Esophagus muscularis mucosa (tissue), 4 donors: ENCODE measurements around the gene PLS1. TPM values are rescaled to one million over a fixed set of nuclear protein-coding genes. Genes with fewer than 3 reads are reported as not detected.
A peak's percentile ranks its signal among the peaks of the same experiment; 100 is the strongest.
"Not testable (repeated sequence)": the region's sequence is repeated elsewhere in the genome, so short reads cannot be mapped to it uniquely, and the experiment has no call there.

ENCODE experiments used
- DNase-seq: peaks from one replicate; pipeline ENCODE4 v3.0.0-alpha.2; 2017; ENCODE audit errors: extremely low spot score
- H3K27ac ChIP-seq, 4 donors: fragments of 200-600 bp; sonication (generic); replicated peaks in 1 of 4; 1 replicate in 3 of 4; 2 replicates in 1 of 4; pipeline ENCODE4 v1.5.1; 2016 to 2019; ENCODE audit warnings: mild to moderate bottlenecking in 1 of 4
- H3K27me3 ChIP-seq, 4 donors: fragments of 200-600 bp; sonication (generic); one replicate each; pipeline versions ENCODE4 v1.5.1 to v1.6.0; 2016 to 2019
- H3K36me3 ChIP-seq, 4 donors: fragments of 200-600 bp; sonication (generic); one replicate each; pipeline ENCODE4 v1.5.1; 2016 to 2019
- H3K4me1 ChIP-seq, 4 donors: fragments of 200-600 bp; sonication (generic); one replicate each; pipeline ENCODE4 v1.5.1; 2016 to 2019
- H3K4me3 ChIP-seq, 4 donors: fragments of 200-600 bp; sonication (generic); 1 replicate in 2 of 4; 2 replicates in 2 of 4; pipeline ENCODE4 v1.5.1; 2016 to 2019; ENCODE audit warnings: mild to moderate bottlenecking in 4 of 4, moderate library complexity in 1 of 4
- H3K9me3 ChIP-seq, 4 donors: fragments of 200-600 bp; sonication (generic); 1 replicate in 3 of 4; 2 replicates in 1 of 4; pipeline ENCODE4 v1.5.1; 2016 to 2019
- EP300 ChIP-seq: sonication (generic); formaldehyde crosslinking; IDR thresholded peaks from one replicate; pipeline ENCODE4 v1.6.1; 2017; ENCODE audit warnings: antibody characterized with exemption
- POLR2A ChIP-seq: fragments of 450-650 bp; IDR thresholded peaks from one replicate; pipeline ENCODE4 v1.6.1; 2017; ENCODE audit warnings: antibody characterized with exemption, moderate library complexity, mild to moderate bottlenecking, low read depth
- POLR2AphosphoS5 ChIP-seq, 2 donors: sonication (generic); formaldehyde crosslinking; IDR thresholded peaks; one replicate each; pipeline ENCODE4 v1.6.1; 2017; ENCODE audit warnings: antibody characterized with exemption in 2 of 2
- WGBS: methylation state at CpG from one replicate; pipeline ENCODE4 v1.1.5; 2018; 5-methylcytosine and 5-hydroxymethylcytosine counted together
- intact Hi-C: fragments of 100-400 bp; cut with DNase I; formaldehyde crosslinking; loops from one replicate; pipeline ENCODE4 v1.15.1; 2023
- total RNA-seq, 4 donors: library from RNA; depleted of rRNA; stranded (reverse); fragments of >200 nt; gene quantifications; one replicate each; pipeline versions ENCODE4 v1.1.0 to v1.2.1, GENCODE V29; 2016
- TF ChIP-seq, protein P1 (sequence below), 3 experiments: fragments of 200-600 bp in 2 of 3; fragments of 450-650 bp in 1 of 3; sonication (generic) in 2 of 3; IDR thresholded peaks; one replicate each; pipeline ENCODE4 v1.5.1; 2017 to 2019; ENCODE audit warnings: antibody characterized with exemption in 3 of 3, mild to moderate bottlenecking in 2 of 3, moderate library complexity in 1 of 3

PLS1 gene
- total RNA-seq, 4 donors from 2014 or later = 1.2 to 2.0 (median 1.5) TPM

GRCh38 chr3:142586803-142587406 is 9.3 kb upstream of the PLS1 start:
- Histone ChIP-seq H3K9me3 (no peaks in the 10 kb centered on the region), H3K27ac (no peak overlapping the region), H3K4me1 (no peaks in the 10 kb centered on the region), H3K27me3 (no peaks in the 10 kb centered on the region), H3K4me3 (no peak overlapping the region), H3K36me3 (no peaks in the 10 kb centered on the region)
- intact Hi-C loops = no loop called here
- 46% methylated on average over 2 of the region's 2 CpGs for WGBS
- TF ChIP-seq POLR2A = no peak
- TF ChIP-seq, protein P1, sequence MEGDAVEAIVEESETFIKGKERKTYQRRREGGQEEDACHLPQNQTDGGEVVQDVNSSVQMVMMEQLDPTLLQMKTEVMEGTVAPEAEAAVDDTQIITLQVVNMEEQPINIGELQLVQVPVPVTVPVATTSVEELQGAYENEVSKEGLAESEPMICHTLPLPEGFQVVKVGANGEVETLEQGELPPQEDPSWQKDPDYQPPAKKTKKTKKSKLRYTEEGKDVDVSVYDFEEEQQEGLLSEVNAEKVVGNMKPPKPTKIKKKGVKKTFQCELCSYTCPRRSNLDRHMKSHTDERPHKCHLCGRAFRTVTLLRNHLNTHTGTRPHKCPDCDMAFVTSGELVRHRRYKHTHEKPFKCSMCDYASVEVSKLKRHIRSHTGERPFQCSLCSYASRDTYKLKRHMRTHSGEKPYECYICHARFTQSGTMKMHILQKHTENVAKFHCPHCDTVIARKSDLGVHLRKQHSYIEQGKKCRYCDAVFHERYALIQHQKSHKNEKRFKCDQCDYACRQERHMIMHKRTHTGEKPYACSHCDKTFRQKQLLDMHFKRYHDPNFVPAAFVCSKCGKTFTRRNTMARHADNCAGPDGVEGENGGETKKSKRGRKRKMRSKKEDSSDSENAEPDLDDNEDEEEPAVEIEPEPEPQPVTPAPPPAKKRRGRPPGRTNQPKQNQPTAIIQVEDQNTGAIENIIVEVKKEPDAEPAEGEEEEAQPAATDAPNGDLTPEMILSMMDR (IDR thresholded peaks at IDR 0.05) = peak; percentile 53 to 65 (median 56)
- no peak for TF ChIP-seq EP300
- TF ChIP-seq POLR2AphosphoS5 (IDR thresholded peaks at IDR 0.05) = peak in 1 of 2 donors; percentile 35
- no peak for DNase-seq

- no peaks in the 10 kb centered on the region for H3K36me3 ChIP-seq
- TF ChIP-seq POLR2AphosphoS5 (IDR thresholded peaks at IDR 0.05) (no peak), POLR2A (no peak), EP300 (no peak)
- TF ChIP-seq, protein P1 (IDR thresholded peaks at IDR 0.05) = no peak
- H3K27ac ChIP-seq = no peak overlapping the region
- 75% methylated on average over 1 of the region's 1 CpG for WGBS
- H3K4me1 ChIP-seq = no peaks in the 10 kb centered on the region
- no peaks in the 10 kb centered on the region for H3K9me3 ChIP-seq
- intact Hi-C loops = no loop called here
- no peaks in the 10 kb centered on the region for H3K27me3 ChIP-seq
- no peak overlapping the region for H3K4me3 ChIP-seq
- DNase-seq = no peak
These were observed 7.5 kb upstream of the PLS1 start for GRCh38 chr3:142588703-142589102.

- intact Hi-C loops, DNase-seq, H3K27ac ChIP-seq, H3K27me3 ChIP-seq, H3K4me3 ChIP-seq, H3K36me3 ChIP-seq, H3K9me3 ChIP-seq: not testable (repeated sequence)
- peaks cover 11 to 15% (median 14%) of the 10 kb centered on the region in 4 donors for H3K4me1 ChIP-seq
- 98% methylated on average over 7 of the region's 7 CpGs for WGBS
These were observed 3.9 kb upstream of the PLS1 start for GRCh38 chr3:142592268-142592667.

- no peaks in the 10 kb centered on the region for H3K27me3 ChIP-seq
- no peak for TF ChIP-seq POLR2AphosphoS5 (IDR thresholded peaks at IDR 0.05)
- TF ChIP-seq, protein P1 (IDR thresholded peaks at IDR 0.05) = no peak
- no peak for TF ChIP-seq EP300
- TF ChIP-seq POLR2A = no peak
- H3K27ac ChIP-seq = peak overlapping the region in 1 of 4 donors; percentile 67
- no peaks in the 10 kb centered on the region for H3K36me3 ChIP-seq
- H3K4me3 ChIP-seq = peak overlapping the region in 3 of 4 donors; percentile 71 to 85 (median 84)
- no peak for DNase-seq
- intact Hi-C loops = loop anchor here (5.0 kb wide), 2 partner anchors 127 to 392 kb away; partner anchors contain the start of gene TRPC1
- H3K9me3 ChIP-seq = no peaks in the 10 kb centered on the region
- peaks cover 11 to 15% (median 14%) of the 10 kb centered on the region in 4 donors for H3K4me1 ChIP-seq
- 21% methylated on average over 1 of the region's 1 CpG for WGBS
These were observed 1.1 kb upstream of the PLS1 start for GRCh38 chr3:142595141-142595540.

DNA sequence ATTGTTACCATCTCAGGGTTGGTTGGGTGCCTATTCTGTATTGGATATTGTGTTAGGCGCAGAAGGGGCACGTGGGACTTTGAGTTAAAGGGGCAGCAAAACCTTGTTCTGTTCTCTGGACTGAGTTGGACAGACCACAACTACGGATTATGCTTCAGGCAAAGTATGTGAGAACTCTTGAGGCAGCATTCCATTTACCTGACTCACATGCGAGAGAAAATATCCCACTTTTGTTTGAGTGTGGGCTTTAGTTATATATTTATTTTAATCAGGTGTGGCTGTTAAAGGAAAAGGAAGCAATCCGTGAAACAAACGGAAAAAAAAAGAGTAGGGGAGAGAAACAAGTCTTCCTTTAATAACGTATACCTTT is 627 bp upstream of the PLS1 start:
- H3K4me1 ChIP-seq = peaks cover 11 to 15% (median 14%) of the 10 kb centered on the region in 4 donors
- H3K4me3 ChIP-seq = peak overlapping the region; percentile 56 to 85 (median 78)
- H3K27me3 ChIP-seq = no peaks in the 10 kb centered on the region
- TF ChIP-seq EP300 = no peak
- TF ChIP-seq, protein P1 (IDR thresholded peaks at IDR 0.05) = no peak
- no peak for TF ChIP-seq POLR2AphosphoS5 (IDR thresholded peaks at IDR 0.05)
- no peak for TF ChIP-seq POLR2A
- H3K27ac ChIP-seq = peak overlapping the region; percentile 61 to 68 (median 68)
- H3K36me3 ChIP-seq = no peaks in the 10 kb centered on the region
- intact Hi-C loops = loop anchor here (5.0 kb wide), 2 partner anchors 127 to 392 kb away; partner anchors contain the start of gene TRPC1
- DNase-seq = peak; percentile 47
- H3K9me3 ChIP-seq = no peaks in the 10 kb centered on the region
- WGBS = 12% methylated on average over 7 of the region's 7 CpGs
